ENCODE measurements around the gene ST6GAL2. TPM values are rescaled to one million over a fixed set of nuclear protein-coding genes. Genes with fewer than 3 reads are reported as not detected.

Gene ST6GAL2
- polyA plus RNA-seq, 1 of the 3 experiments (the other 2 are of a cell fraction), result 0.77 TPM

DNA sequence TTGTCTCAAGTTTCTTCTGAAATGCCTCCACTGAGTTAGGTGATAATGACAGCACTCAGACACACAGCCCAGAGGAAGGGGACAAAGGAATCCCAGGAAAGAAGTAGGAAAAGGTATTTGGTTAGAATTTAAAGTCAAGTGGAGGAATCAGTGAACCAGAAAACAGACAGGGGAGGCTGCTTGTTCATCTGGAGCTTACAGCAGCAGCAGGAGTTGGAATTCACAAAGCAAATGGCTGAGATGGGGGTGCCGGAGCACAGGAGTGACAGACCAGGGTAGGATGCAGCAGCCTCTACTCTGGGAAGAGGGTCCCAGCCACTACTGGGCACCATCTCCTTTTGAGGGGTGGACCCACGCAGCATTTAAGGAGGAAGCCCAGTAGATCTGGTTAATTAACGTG is 104.8 kb downstream of the ST6GAL2 start:
- Histone ChIP-seq H3K36me3 (replicated peaks in 1 of 2; ENCODE audit: control insufficient read depth in 1 of 2, insufficient read depth in 2 of 2, low read length in 1 of 2) (no peaks in the 10 kb centered on the region), H3F3A (replicated peaks; ENCODE audit: insufficient read depth) (no peaks in the 10 kb centered on the region)

GRCh38 chr2:106771811-106772210 is 114.2 kb downstream of the ST6GAL2 start:
- ChIA-PET CTCF (interaction anchor here (1.1 kb wide), 1 partner anchor 56 kb away, joined by 3 read pairs; no protein-coding TSS in a partner anchor), POLR2A (no interaction called here)
- no peaks in the 10 kb centered on the region for H3K4me1 ChIP-seq (ENCODE audit: control insufficient read depth in 1 of 2, insufficient read depth in 2 of 2, low read depth in 1 of 2, low read length in 1 of 2)
- DNase-seq, result no peak
- H3K27me3 ChIP-seq (ENCODE audit: insufficient read depth), result no peaks in the 10 kb centered on the region
- H3K36me3 ChIP-seq (replicated peaks in 1 of 2; ENCODE audit: control insufficient read depth in 1 of 2, insufficient read depth in 2 of 2, low read length in 1 of 2), result no peaks in the 10 kb centered on the region
- no peak overlapping the region for H2AFZ ChIP-seq (ENCODE audit: low read depth)
- no peaks in the 10 kb centered on the region for H3K9me2 ChIP-seq
- WGBS (ENCODE audit: low lambda C conversion rate), result 17% methylated on average over 1 of the region's 3 CpGs
- H3K79me2 ChIP-seq (ENCODE audit: insufficient read depth), result no peaks in the 10 kb centered on the region
- no peaks in the 10 kb centered on the region for H4K20me1 ChIP-seq (ENCODE audit: insufficient read depth)
- H3K9me3 ChIP-seq, result no peaks in the 10 kb centered on the region
- no peak overlapping the region for H3K9ac ChIP-seq
- no peak for TF ChIP-seq SIN3A (IDR thresholded peaks at IDR 0.05; ENCODE audit: borderline replicate concordance, low read depth, low read length)
- TF ChIP-seq RFX5 (IDR thresholded peaks at IDR 0.05; ENCODE audit: low read length), result no peak
- no peak for TF ChIP-seq TEAD4 (IDR thresholded peaks at IDR 0.05; ENCODE audit: borderline replicate concordance, insufficient read depth)
- no peak for TF ChIP-seq YY1 (IDR thresholded peaks at IDR 0.05; ENCODE audit: low read depth)
- no peak for TF ChIP-seq ELF1 (IDR thresholded peaks at IDR 0.05)
- TF ChIP-seq, protein P1, sequence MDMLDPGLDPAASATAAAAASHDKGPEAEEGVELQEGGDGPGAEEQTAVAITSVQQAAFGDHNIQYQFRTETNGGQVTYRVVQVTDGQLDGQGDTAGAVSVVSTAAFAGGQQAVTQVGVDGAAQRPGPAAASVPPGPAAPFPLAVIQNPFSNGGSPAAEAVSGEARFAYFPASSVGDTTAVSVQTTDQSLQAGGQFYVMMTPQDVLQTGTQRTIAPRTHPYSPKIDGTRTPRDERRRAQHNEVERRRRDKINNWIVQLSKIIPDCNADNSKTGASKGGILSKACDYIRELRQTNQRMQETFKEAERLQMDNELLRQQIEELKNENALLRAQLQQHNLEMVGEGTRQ (IDR thresholded peaks at IDR 0.05; ENCODE audit: borderline replicate concordance, low read depth, low read length), result no peak
- no peak for TF ChIP-seq TCF12 (IDR thresholded peaks at IDR 0.05)
- TF ChIP-seq FOSL2 (IDR thresholded peaks at IDR 0.05; ENCODE audit: borderline replicate concordance, low read depth), result no peak
- no peak overlapping the region for H3K4me3 ChIP-seq (ENCODE audit: low read depth in 2 of 2, low read length in 1 of 2)
- H3K4me2 ChIP-seq, result no peak overlapping the region
- no peaks in the 10 kb centered on the region for H3F3A ChIP-seq (replicated peaks; ENCODE audit: insufficient read depth)
- H3K27ac ChIP-seq (ENCODE audit: low read depth in 2 of 2, low read length in 1 of 2), result no peak overlapping the region

More for the DNA sequence above, 104.8 kb downstream of the ST6GAL2 start:
- Histone ChIP-seq H4K20me1 (ENCODE audit: insufficient read depth) (no peaks in the 10 kb centered on the region), H3K27ac (ENCODE audit: low read depth in 2 of 2, low read length in 1 of 2) (no peak overlapping the region), H3K27me3 (ENCODE audit: insufficient read depth) (no peaks in the 10 kb centered on the region; the same call in 1 of the 2 replicates), H3K4me1 (ENCODE audit: control insufficient read depth in 1 of 2, insufficient read depth in 2 of 2, low read depth in 1 of 2, low read length in 1 of 2) (no peaks in the 10 kb centered on the region), H2AFZ (ENCODE audit: low read depth) (no peak overlapping the region), H3K79me2 (ENCODE audit: insufficient read depth) (no peaks in the 10 kb centered on the region), H3K4me2 (no peak overlapping the region), H3K9ac (no peak overlapping the region), H3K9me2 (no peaks in the 10 kb centered on the region), H3K9me3 (no peaks in the 10 kb centered on the region), H3K4me3 (ENCODE audit: low read depth in 2 of 2, low read length in 1 of 2) (no peak overlapping the region)
- CTCF ChIA-PET, result no interaction called here
- WGBS (ENCODE audit: low lambda C conversion rate), result 27% methylated on average over 3 of the region's 3 CpGs
- POLR2A ChIA-PET, result no interaction called here
- TF ChIP-seq RCOR1 (IDR thresholded peaks at IDR 0.05; ENCODE audit: low read length), result no peak
- TF ChIP-seq EZH2phosphoT487 (IDR thresholded peaks at IDR 0.05; ENCODE audit: borderline replicate concordance, low read depth), result no peak
- TF ChIP-seq FOXJ3 (CRISPR knock-in tag; IDR thresholded peaks at IDR 0.05), result no peak
- TF ChIP-seq GATA2 (CRISPR knock-in tag; IDR thresholded peaks at IDR 0.05), result no peak
- TF ChIP-seq RXRA (IDR thresholded peaks at IDR 0.05; ENCODE audit: borderline replicate concordance, low read depth), result no peak
- TF ChIP-seq NFIC (IDR thresholded peaks at IDR 0.05; ENCODE audit: borderline replicate concordance), result no peak
- no peak for TF ChIP-seq CTCF (IDR thresholded peaks at IDR 0.05)
- no peak for TF ChIP-seq TEAD4 (IDR thresholded peaks at IDR 0.05; ENCODE audit: borderline replicate concordance, insufficient read depth)
- TF ChIP-seq PBX3 (IDR thresholded peaks at IDR 0.05), result no peak
- no peak for TF ChIP-seq MXI1 (IDR thresholded peaks at IDR 0.05; ENCODE audit: low read depth, low read length)
- TF ChIP-seq NRF1 (IDR thresholded peaks at IDR 0.05; ENCODE audit: low read depth, low read length), result no peak
- no peak for TF ChIP-seq SMC3 (IDR thresholded peaks at IDR 0.05; ENCODE audit: low read depth, low read length)
- TF ChIP-seq ELF1 (IDR thresholded peaks at IDR 0.05), result no peak
- TF ChIP-seq, protein P2, sequence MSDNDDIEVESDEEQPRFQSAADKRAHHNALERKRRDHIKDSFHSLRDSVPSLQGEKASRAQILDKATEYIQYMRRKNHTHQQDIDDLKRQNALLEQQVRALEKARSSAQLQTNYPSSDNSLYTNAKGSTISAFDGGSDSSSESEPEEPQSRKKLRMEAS (IDR thresholded peaks at IDR 0.05; ENCODE audit: low read depth), result no peak
- no peak for TF ChIP-seq TAF1 (IDR thresholded peaks at IDR 0.05; ENCODE audit: borderline replicate concordance, low read depth, low read length)
- DNase-seq, result no peak
